K562 (cell line): ENCODE data around the gene CCDC183. TPM values are rescaled to one million over a fixed set of nuclear protein-coding genes. Genes with fewer than 3 reads are reported as not detected.

Experiments used
- AFF1 ChIP-seq, 2 experiments: fragments of 450-650 bp; IDR thresholded peaks; 2 replicates each; pipeline ENCODE4 v1.6.1; 2018; ENCODE audit warnings: mild to moderate bottlenecking in 2 of 2, low read depth in 1 of 2; ENCODE audit not compliant: partially characterized antibody in 2 of 2
- ARID1B ChIP-seq: fragments of 450-650 bp; IDR thresholded peaks from 2 replicates; pipeline ENCODE4 v1.6.1; 2016; ENCODE audit warnings: antibody characterized with exemption, mild to moderate bottlenecking, inconsistent platforms
- BCOR ChIP-seq: fragments of 450-650 bp; IDR thresholded peaks from 2 replicates; pipeline ENCODE4 v1.6.1; 2016
- C11orf30 ChIP-seq: fragments of 450-650 bp; IDR thresholded peaks from 2 replicates; pipeline ENCODE4 v1.6.1; 2016; ENCODE audit warnings: low read depth, mild to moderate bottlenecking
- CBX5 ChIP-seq: IDR thresholded peaks from 2 replicates; pipeline ENCODE4 v1.6.1; 2014; ENCODE audit warnings: low read depth, borderline replicate concordance
- HDAC8 ChIP-seq: fragments of 450-650 bp; IDR thresholded peaks from 2 replicates; pipeline ENCODE4 v1.6.1; 2016; ENCODE audit warnings: mild to moderate bottlenecking, missing genetic modification characterization, moderate library complexity, missing compliant biosample characterization
- HMBOX1 ChIP-seq: sonication (generic); IDR thresholded peaks from 2 replicates; pipeline ENCODE4 v1.6.1; 2016
- KDM5B ChIP-seq: fragments of 200-600 bp; sonication (generic); IDR thresholded peaks from 2 replicates; pipeline ENCODE4 v1.6.1; 2012; ENCODE audit warnings: low read depth, mild to moderate bottlenecking, moderate library complexity, low read length, control low read depth, inconsistent platforms; ENCODE audit not compliant: insufficient replicate concordance
- MTA3 ChIP-seq: fragments of 450-650 bp; formaldehyde crosslinking; IDR thresholded peaks from 2 replicates; pipeline ENCODE4 v1.6.1; 2017; ENCODE audit warnings: mild to moderate bottlenecking, borderline replicate concordance
- PHF20 ChIP-seq: fragments of 450-650 bp; IDR thresholded peaks from 2 replicates; pipeline ENCODE4 v1.6.1; 2018; ENCODE audit not compliant: partially characterized antibody
- RNF2 ChIP-seq: sonication (generic); IDR thresholded peaks from 2 replicates; pipeline ENCODE4 v1.6.1; 2016
- ZNF347 ChIP-seq: fragments of 450-650 bp; formaldehyde crosslinking; IDR thresholded peaks from 2 replicates; pipeline ENCODE4 v1.4.0; 2020; ENCODE audit warnings: low read depth, mild to moderate bottlenecking, moderate library complexity
- polyA plus RNA-seq, 8 experiments: library from polyadenylated mRNA; depleted of rRNA in 4 of 8; stranded (reverse) in 5 of 8; unstranded in 3 of 8; fragments of >200 nt; fragmentation: Nextera tagmentation in 2 of 8; fragmentation: Illumina TruSeq in 1 of 8; extraction: Ambion mirVana in 2 of 8; extraction: Trizol in 1 of 8; gene quantifications; 2 replicates each; pipeline versions ENCODE4 v1.2.1 to v1.2.3, GENCODE V29; 2011 to 2014; ENCODE audit warnings: inconsistent platforms in 1 of 8, missing spikeins in 1 of 8
- total RNA-seq, 7 experiments: library from RNA; depleted of rRNA in 6 of 7; stranded (reverse); fragments of >200 nt in 6 of 7; fragmentation: Illumina TruSeq in 2 of 7; extraction: Trizol in 2 of 7; gene quantifications; 2 replicates each; pipeline versions ENCODE4 v1.2.1 to v1.2.3, GENCODE V29; 2011 to 2021; ENCODE audit warnings: low replicate concordance in 1 of 7

The CCDC183 gene
- total and polyA plus RNA-seq, 9 of the 15 experiments (the other 6 are each of a cell fraction or from before 2014, with no cell fraction given) = 0.21 to 0.60 (median 0.29) TPM; not detected in 4

GRCh38 chr9:136837146-136837855 is 41.2 kb downstream of the CCDC183 start (continued):
- TF ChIP-seq MTA3 = no peak
- no peak for TF ChIP-seq HMBOX1
- no peak for TF ChIP-seq AFF1 (IDR thresholded peaks at IDR 0.05; ENCODE audit: low read depth in 1 of 2, partially characterized antibody in 2 of 2)
- TF ChIP-seq KDM5B = no peak
- no peak for TF ChIP-seq CBX5
- no peak for TF ChIP-seq ZNF347 (CRISPR knock-in tag)
- no peak for TF ChIP-seq BCOR
- TF ChIP-seq ARID1B = no peak
- TF ChIP-seq HDAC8 (tag) = no peak
- no peak for TF ChIP-seq RNF2
- TF ChIP-seq PHF20 = no peak
- no peak for TF ChIP-seq C11orf30
